Uterus (tissue), 2 donors: Measurements from ENCODE around the gene DNAJB5.
"Not testable (repeated sequence)": the region's sequence is repeated elsewhere in the genome, so short reads cannot be mapped to it uniquely, and the experiment has no call there.

Source experiments
- POLR2A ChIP-seq, 2 donors: fragments of 450-650 bp; IDR thresholded peaks; one replicate each; pipeline ENCODE4 v1.6.1; 2016; ENCODE audit warnings: antibody characterized with exemption in 2 of 2, mild to moderate bottlenecking in 1 of 2, moderate library complexity in 1 of 2
- TF ChIP-seq, protein P1 (sequence below), 4 experiments: fragments of 200-600 bp in 2 of 4; fragments of 450-650 bp in 2 of 4; sonication (generic) in 2 of 4; IDR thresholded peaks; one replicate each; pipeline ENCODE4 v1.5.1; 2016 to 2019; ENCODE audit warnings: antibody characterized with exemption in 4 of 4, mild to moderate bottlenecking in 2 of 4, moderate library complexity in 1 of 4

DNA sequence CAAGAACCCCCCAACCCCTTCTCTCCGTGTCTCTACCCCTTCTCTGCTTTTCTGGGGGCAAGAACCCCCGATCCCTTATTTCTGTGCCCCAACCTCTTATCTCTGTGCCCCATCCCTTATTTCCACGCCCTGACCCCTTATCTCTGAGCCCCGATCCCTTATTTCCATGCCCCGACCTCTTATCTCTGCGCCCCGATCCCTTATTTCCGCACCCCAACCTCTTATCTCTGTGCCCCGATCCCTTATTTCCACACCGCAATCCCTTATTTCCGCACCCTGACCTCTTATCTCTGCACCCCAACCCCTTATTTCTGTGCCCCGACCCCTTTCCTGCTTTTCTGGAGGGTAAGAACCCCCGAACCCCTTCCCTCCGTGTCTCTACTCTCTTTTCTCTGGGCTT lies 14.8 kb downstream of the DNAJB5 start:
- TF ChIP-seq, protein P1, sequence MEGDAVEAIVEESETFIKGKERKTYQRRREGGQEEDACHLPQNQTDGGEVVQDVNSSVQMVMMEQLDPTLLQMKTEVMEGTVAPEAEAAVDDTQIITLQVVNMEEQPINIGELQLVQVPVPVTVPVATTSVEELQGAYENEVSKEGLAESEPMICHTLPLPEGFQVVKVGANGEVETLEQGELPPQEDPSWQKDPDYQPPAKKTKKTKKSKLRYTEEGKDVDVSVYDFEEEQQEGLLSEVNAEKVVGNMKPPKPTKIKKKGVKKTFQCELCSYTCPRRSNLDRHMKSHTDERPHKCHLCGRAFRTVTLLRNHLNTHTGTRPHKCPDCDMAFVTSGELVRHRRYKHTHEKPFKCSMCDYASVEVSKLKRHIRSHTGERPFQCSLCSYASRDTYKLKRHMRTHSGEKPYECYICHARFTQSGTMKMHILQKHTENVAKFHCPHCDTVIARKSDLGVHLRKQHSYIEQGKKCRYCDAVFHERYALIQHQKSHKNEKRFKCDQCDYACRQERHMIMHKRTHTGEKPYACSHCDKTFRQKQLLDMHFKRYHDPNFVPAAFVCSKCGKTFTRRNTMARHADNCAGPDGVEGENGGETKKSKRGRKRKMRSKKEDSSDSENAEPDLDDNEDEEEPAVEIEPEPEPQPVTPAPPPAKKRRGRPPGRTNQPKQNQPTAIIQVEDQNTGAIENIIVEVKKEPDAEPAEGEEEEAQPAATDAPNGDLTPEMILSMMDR (IDR thresholded peaks at IDR 0.05) = not testable (repeated sequence)
- not testable (repeated sequence) for TF ChIP-seq POLR2A (IDR thresholded peaks at IDR 0.05)
